ENCODE data around the gene EGFL6.

Gene EGFL6

DNA sequence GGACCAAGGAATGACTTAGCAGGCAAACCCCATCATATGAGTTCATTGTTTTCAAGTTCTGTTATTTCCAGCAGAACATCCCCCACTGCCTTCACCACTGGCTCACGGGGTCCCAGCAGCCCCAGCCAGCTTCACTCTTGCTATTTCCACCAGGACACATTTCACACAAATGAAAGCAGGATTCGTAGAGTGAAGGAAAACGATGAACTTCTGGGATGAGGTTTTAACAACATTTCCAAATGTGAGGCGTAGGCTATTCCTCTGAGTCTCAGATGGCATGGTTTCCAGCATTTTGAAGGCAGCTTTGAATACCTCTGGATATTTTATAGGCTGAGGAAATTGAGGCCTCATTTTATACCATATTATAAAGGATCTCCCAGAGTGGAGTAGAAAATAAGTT, 32.9 kb upstream of the EGFL6 start:
- no peaks in the 10 kb centered on the region for H3K27me3 ChIP-seq (ENCODE audit: insufficient read depth, insufficient read length)
- DNase-seq (ENCODE audit: low read depth, low spot score): no peak

DNA sequence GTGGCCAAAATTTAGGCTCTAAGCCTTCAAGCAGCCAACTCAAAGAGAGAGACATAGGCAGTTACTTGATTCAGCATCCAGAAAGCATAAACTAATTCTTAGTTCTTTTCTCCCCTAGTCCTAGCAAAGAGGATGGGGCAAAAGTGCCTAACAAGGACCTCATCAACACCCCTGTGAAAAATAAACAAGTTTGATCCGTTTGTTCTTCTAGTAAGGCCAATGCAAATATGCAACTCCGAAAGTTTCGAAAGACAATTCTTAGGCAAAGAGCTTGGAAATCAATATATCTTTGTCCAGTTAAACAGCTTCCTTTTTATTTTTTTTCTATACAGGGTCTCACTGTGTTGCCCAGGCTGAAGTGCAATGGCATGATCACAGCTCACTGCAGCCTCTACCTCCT, 31.0 kb upstream of the EGFL6 start:
- no peak for TF ChIP-seq SUZ12 (IDR thresholded peaks at IDR 0.05; ENCODE audit: extremely low read depth, insufficient read depth, insufficient read length)
- TF ChIP-seq ZNF274 (IDR thresholded peaks at IDR 0.05; ENCODE audit: low read depth, low read length): no peak
- no peak for TF ChIP-seq YY1 (IDR thresholded peaks at IDR 0.05; ENCODE audit: insufficient read depth, insufficient read length)
- no peak for DNase-seq (ENCODE audit: low read depth, low spot score)
- H3K4me1 ChIP-seq (ENCODE audit: insufficient read depth, insufficient read length): no peaks in the 10 kb centered on the region

More for the DNA sequence above, 32.9 kb upstream of the EGFL6 start:
- Histone ChIP-seq H3K9me3 (ENCODE audit: insufficient read depth, low read length) (no peaks in the 10 kb centered on the region), H3K4me1 (ENCODE audit: insufficient read depth, insufficient read length) (no peaks in the 10 kb centered on the region), H3K4me3 (ENCODE audit: insufficient read length, low read depth) (no peak overlapping the region), H3K36me3 (ENCODE audit: insufficient read depth, insufficient read length, low read length) (no peaks in the 10 kb centered on the region), H3K9ac (ENCODE audit: insufficient read length, low read depth) (no peak overlapping the region)
- TF ChIP-seq SUZ12 (IDR thresholded peaks at IDR 0.05; ENCODE audit: extremely low read depth, insufficient read depth, insufficient read length): no peak

DNA sequence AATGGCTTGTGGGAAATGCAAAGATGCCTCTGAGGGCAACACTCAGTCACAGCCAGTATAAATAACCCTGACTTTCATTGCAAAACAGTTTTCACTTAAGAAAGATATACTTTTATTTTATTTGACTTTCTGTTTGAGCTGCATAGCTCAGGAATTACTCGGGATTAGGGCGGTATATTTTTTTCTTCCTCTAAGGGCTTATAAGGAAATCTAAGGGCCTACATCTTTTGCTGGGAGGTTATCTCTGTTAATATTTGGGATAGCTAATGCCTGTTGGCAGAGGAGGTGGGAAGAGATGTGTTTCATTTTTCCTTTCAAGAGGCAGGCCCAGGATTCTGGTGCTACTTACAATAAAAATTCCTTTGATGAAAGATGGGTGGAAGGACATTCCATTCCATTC, 28.8 kb upstream of the EGFL6 start:
- Histone ChIP-seq H3K27me3 (ENCODE audit: insufficient read depth, insufficient read length) (no peaks in the 10 kb centered on the region), H3K9ac (ENCODE audit: insufficient read length, low read depth) (no peak overlapping the region), H3K4me1 (ENCODE audit: insufficient read depth, insufficient read length) (no peaks in the 10 kb centered on the region), H3K9me3 (ENCODE audit: insufficient read depth, low read length) (no peaks in the 10 kb centered on the region), H3K4me3 (ENCODE audit: insufficient read length, low read depth) (no peak overlapping the region), H3K36me3 (ENCODE audit: insufficient read depth, insufficient read length, low read length) (no peaks in the 10 kb centered on the region)
- TF ChIP-seq ZNF274 (IDR thresholded peaks at IDR 0.05; ENCODE audit: low read depth, low read length) (no peak), SUZ12 (IDR thresholded peaks at IDR 0.05; ENCODE audit: extremely low read depth, insufficient read depth, insufficient read length) (no peak), YY1 (IDR thresholded peaks at IDR 0.05; ENCODE audit: insufficient read depth, insufficient read length) (no peak)
- DNase-seq (ENCODE audit: low read depth, low spot score): no peak

More for the DNA sequence above, 31.0 kb upstream of the EGFL6 start:
- Histone ChIP-seq H3K9me3 (ENCODE audit: insufficient read depth, low read length) (no peaks in the 10 kb centered on the region), H3K27me3 (ENCODE audit: insufficient read depth, insufficient read length) (no peaks in the 10 kb centered on the region), H3K36me3 (ENCODE audit: insufficient read depth, insufficient read length, low read length) (no peaks in the 10 kb centered on the region), H3K9ac (ENCODE audit: insufficient read length, low read depth) (no peak overlapping the region), H3K4me3 (ENCODE audit: insufficient read length, low read depth) (no peak overlapping the region)

DNA sequence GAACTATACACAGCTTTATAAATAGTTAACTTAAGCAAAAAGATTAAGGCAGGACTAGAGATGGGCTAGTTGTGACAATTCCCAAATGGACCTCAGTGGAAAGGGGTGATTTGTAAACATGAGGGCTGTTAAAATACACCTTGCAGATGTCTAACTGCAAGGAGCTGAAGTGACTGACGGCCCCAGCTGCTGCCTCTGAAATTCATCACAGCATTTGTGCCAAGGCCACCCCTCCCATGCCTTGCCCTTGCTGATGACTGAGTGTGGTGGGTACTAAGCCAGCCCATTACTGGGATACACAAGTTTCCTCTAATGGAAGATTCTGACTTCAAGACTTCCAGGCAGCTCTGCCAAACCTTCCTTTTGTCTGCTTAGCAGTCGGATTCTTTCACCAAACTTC, 23.7 kb upstream of the EGFL6 start:
- Histone ChIP-seq H3K27me3 (ENCODE audit: insufficient read depth, insufficient read length) (no peaks in the 10 kb centered on the region), H3K4me1 (ENCODE audit: insufficient read depth, insufficient read length) (no peaks in the 10 kb centered on the region), H3K36me3 (ENCODE audit: insufficient read depth, insufficient read length, low read length) (no peaks in the 10 kb centered on the region), H3K4me3 (ENCODE audit: insufficient read length, low read depth) (no peak overlapping the region), H3K9ac (ENCODE audit: insufficient read length, low read depth) (no peak overlapping the region), H3K9me3 (ENCODE audit: insufficient read depth, low read length) (no peaks in the 10 kb centered on the region)
- TF ChIP-seq ZNF274 (IDR thresholded peaks at IDR 0.05; ENCODE audit: low read depth, low read length) (no peak), SUZ12 (IDR thresholded peaks at IDR 0.05; ENCODE audit: extremely low read depth, insufficient read depth, insufficient read length) (no peak), YY1 (IDR thresholded peaks at IDR 0.05; ENCODE audit: insufficient read depth, insufficient read length) (no peak)
- no peak for DNase-seq (ENCODE audit: low read depth, low spot score)

DNA sequence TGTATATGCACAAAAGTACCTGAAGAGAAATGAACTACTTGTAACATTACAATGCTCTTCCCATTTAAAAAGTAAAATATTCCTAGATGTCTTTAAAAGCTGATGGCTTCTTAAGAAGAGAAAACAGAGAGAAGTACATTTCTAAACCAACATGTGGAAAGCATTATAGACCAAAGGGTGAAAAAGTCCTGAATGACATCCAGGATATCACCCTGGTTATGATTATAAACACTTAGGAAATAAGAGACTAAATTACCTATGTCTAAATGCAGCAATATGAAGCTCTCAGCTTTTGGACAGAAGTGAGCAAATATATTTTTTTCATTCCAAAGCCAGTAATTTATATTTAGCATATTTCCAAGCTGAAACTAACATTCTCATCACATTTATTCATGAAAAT, 21.7 kb upstream of the EGFL6 start:
- H3K9me3 ChIP-seq (ENCODE audit: insufficient read depth, low read length): no peaks in the 10 kb centered on the region
- no peaks in the 10 kb centered on the region for H3K27me3 ChIP-seq (ENCODE audit: insufficient read depth, insufficient read length)
- H3K36me3 ChIP-seq (ENCODE audit: insufficient read depth, insufficient read length, low read length): no peaks in the 10 kb centered on the region
- H3K4me3 ChIP-seq (ENCODE audit: insufficient read length, low read depth): no peak overlapping the region
- no peak overlapping the region for H3K9ac ChIP-seq (ENCODE audit: insufficient read length, low read depth)
- no peaks in the 10 kb centered on the region for H3K4me1 ChIP-seq (ENCODE audit: insufficient read depth, insufficient read length)
- no peak for TF ChIP-seq YY1 (IDR thresholded peaks at IDR 0.05; ENCODE audit: insufficient read depth, insufficient read length)
- no peak for TF ChIP-seq SUZ12 (IDR thresholded peaks at IDR 0.05; ENCODE audit: extremely low read depth, insufficient read depth, insufficient read length)
- TF ChIP-seq ZNF274 (IDR thresholded peaks at IDR 0.05; ENCODE audit: low read depth, low read length): no peak
- DNase-seq (ENCODE audit: low read depth, low spot score): no peak

DNA sequence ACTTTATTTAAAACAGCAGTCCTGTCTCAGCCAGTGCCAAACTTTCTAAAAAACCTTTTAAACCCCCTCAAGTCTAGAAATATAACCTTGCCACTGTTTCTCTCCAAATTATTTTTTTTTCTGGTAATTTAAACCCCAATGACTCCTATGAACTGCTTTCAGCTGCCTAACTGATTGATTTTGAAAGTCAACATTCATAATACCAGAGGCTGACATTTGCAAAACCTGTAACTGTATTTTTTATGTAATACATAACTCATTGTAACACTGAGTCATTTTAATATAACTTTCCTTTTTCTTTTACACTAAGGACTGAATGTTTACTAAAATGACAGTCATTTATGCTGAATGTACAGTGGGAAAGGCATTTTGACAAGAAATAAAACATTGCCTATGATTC, 19.1 kb upstream of the EGFL6 start:
- Histone ChIP-seq H3K4me1 (ENCODE audit: insufficient read depth, insufficient read length) (no peaks in the 10 kb centered on the region), H3K9me3 (ENCODE audit: insufficient read depth, low read length) (no peaks in the 10 kb centered on the region), H3K9ac (ENCODE audit: insufficient read length, low read depth) (no peak overlapping the region), H3K27me3 (ENCODE audit: insufficient read depth, insufficient read length) (no peaks in the 10 kb centered on the region), H3K36me3 (ENCODE audit: insufficient read depth, insufficient read length, low read length) (no peaks in the 10 kb centered on the region), H3K4me3 (ENCODE audit: insufficient read length, low read depth) (no peak overlapping the region)
- TF ChIP-seq YY1 (IDR thresholded peaks at IDR 0.05; ENCODE audit: insufficient read depth, insufficient read length) (no peak), ZNF274 (IDR thresholded peaks at IDR 0.05; ENCODE audit: low read depth, low read length) (no peak), SUZ12 (IDR thresholded peaks at IDR 0.05; ENCODE audit: extremely low read depth, insufficient read depth, insufficient read length) (no peak)
- no peak for DNase-seq (ENCODE audit: low read depth, low spot score)

DNA sequence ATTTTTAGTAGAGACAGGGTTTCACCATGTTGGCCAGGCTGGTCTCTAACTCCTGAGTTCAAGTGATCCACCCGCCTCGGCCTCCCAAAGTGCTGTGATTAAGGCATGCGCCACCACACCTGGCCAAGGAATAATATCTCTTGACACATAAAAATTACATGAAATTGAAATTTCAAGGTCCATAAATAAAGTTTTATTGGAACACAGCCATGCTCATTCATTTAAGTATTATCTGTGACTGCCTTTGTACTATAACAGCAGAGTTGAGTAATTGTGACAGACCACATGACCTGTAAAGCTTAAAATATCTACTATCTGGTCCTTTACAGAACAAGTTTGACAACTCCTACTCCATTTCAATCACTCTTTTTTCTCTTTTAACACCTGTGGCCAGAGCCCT, 17.8 kb upstream of the EGFL6 start:
- H3K27me3 ChIP-seq (ENCODE audit: insufficient read depth, insufficient read length): no peaks in the 10 kb centered on the region
- H3K9ac ChIP-seq (ENCODE audit: insufficient read length, low read depth): no peak overlapping the region
- no peak overlapping the region for H3K4me3 ChIP-seq (ENCODE audit: insufficient read length, low read depth)
- H3K4me1 ChIP-seq (ENCODE audit: insufficient read depth, insufficient read length): no peaks in the 10 kb centered on the region
- no peak for DNase-seq (ENCODE audit: low read depth, low spot score)
- TF ChIP-seq ZNF274 (IDR thresholded peaks at IDR 0.05; ENCODE audit: low read depth, low read length) (no peak), YY1 (IDR thresholded peaks at IDR 0.05; ENCODE audit: insufficient read depth, insufficient read length) (no peak), SUZ12 (IDR thresholded peaks at IDR 0.05; ENCODE audit: extremely low read depth, insufficient read depth, insufficient read length) (no peak)
- no peaks in the 10 kb centered on the region for H3K36me3 ChIP-seq (ENCODE audit: insufficient read depth, insufficient read length, low read length)
- H3K9me3 ChIP-seq (ENCODE audit: insufficient read depth, low read length): no peaks in the 10 kb centered on the region

DNA sequence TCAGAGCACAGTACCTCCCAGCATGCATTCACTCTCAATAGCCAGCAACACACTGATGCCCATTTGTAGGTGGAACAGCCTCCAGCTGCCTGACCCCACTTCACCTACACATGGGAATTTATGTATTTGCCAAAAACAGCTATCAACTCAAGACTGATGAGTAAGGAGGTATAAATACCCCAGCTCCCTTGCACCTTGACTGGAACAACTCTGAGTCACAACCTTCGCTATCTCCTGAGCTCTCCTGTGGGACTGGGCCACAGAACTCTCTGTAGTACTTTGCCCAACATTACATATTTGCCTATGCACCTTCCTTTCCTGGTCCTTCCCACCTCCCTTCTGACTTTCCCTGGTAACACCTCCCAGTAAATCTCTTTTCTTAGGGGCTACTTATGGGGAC, 16.5 kb upstream of the EGFL6 start:
- no peak for TF ChIP-seq ZNF274 (IDR thresholded peaks at IDR 0.05; ENCODE audit: low read depth, low read length)
- no peak for TF ChIP-seq YY1 (IDR thresholded peaks at IDR 0.05; ENCODE audit: insufficient read depth, insufficient read length)
- TF ChIP-seq SUZ12 (IDR thresholded peaks at IDR 0.05; ENCODE audit: extremely low read depth, insufficient read depth, insufficient read length): no peak
- no peak for DNase-seq (ENCODE audit: low read depth, low spot score)
- Histone ChIP-seq H3K27me3 (ENCODE audit: insufficient read depth, insufficient read length) (no peaks in the 10 kb centered on the region), H3K4me1 (ENCODE audit: insufficient read depth, insufficient read length) (no peaks in the 10 kb centered on the region), H3K4me3 (ENCODE audit: insufficient read length, low read depth) (no peak overlapping the region), H3K9me3 (ENCODE audit: insufficient read depth, low read length) (no peaks in the 10 kb centered on the region), H3K9ac (ENCODE audit: insufficient read length, low read depth) (no peak overlapping the region), H3K36me3 (ENCODE audit: insufficient read depth, insufficient read length, low read length) (no peaks in the 10 kb centered on the region)
